GM21529 (cell line): ENCODE results near the gene ARHGEF6.

ENCODE experiments used
- ATAC-seq: cut with Tn5 transposase; IDR thresholded peaks from one replicate; pipeline ENCODE4 v1.9.1; 2021; ENCODE audit not compliant: unreplicated experiment

The ARHGEF6 gene

DNA sequence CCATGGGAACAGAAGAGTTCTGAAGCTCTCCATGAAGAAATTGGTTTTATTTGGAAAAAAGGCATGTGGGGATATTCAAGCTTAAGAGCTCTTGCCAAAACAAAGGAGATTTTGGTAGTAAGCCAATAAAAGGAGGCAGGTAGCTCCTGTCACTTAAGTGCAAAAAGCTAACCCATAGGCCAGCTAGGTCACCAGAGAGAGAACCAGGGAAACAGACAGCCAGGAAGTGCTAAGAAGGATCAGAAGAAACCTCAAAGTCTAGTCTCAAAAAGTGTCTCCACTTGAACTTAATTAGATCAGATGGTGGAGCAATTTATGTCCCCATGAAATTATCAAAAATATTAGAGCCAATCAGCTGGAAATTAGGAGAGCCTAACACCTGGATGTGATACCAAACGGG lies 83.6 kb downstream of the ARHGEF6 start:
- no peak for ATAC-seq

GRCh38 chrX:136694431-136695087 lies 86.2 kb downstream of the ARHGEF6 start:
- peak; percentile 77 for ATAC-seq

- ATAC-seq: no peak
These were observed 88.5 kb downstream of the ARHGEF6 start for GRCh38 chrX:136692271-136692670.

DNA sequence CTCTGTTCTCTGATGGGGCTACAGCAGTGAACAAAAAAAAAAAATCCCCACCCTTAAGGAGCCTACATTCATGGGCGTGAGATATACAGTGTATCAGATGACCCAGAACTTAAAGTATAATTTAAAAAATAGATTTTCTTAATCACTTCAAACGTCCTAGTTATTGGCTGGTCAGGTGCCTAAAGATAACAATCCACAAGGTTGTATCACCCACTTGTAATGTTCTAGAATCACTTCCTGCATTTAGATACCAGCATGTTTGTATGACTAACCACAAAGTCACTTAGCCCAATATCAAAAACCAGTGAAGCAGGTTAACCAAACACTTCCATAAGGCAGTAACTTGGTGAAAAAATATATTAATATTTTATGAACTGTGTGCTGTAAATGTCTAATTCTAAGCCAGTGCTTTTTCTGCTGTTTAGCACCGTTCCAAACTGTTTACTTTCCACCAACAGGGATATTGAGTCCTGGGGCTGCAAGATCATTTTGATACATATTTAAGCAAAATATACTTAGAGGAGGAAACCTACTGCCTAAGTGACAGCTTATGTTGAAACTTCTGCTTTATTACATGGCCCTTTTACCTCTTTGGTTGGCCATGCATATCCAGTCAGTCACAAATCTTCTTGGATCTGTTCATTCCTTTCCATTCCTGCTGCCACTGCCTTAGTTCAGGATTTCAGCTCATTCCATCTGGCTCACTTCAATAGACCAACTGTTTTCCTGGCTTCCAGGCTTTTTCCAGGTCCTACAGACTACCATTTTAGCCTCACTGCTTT lies 89.5 kb downstream of the ARHGEF6 start:
- no peak for ATAC-seq

DNA sequence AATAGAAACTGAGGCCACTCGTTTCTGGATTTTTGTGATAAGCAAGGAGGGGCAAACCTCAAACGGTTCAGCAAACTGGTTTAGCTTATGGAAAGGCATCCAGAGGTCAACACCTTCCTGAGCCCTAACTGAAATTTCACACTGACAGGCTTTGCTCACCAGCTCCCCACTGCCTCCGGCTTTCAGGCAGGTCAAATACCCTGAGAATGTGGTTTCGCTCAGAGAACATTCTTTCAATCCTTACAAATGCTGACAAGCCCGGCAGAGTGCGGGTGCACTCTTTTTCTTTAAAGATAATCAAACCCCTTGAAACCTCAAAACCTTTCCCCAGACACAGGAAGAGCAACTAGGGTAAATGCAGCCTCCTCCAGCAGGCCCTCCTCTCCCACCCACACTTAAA lies 91.3 kb downstream of the ARHGEF6 start:
- no peak for ATAC-seq

- ATAC-seq: no peak
These were observed 93.3 kb downstream of the ARHGEF6 start for GRCh38 chrX:136687457-136687856.

DNA sequence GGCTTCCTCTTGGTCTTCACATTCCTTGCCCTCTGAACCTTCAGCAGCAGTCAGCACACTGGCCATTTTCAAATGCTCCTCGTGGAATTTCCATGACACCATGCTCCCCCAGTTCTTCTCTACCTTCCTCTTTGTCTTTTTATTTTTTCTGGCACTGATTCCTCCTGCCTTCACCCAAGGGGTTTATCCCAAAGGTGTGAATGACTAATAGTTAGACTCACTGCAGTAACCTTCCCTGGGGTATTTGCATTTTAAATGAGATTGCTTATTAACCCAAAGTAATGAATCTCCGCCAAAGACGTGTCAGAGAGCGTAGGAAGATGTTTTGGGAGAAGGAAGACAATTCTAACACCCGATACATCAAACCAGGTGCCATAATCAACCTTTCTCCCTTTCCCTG lies 96.6 kb downstream of the ARHGEF6 start:
- no peak for ATAC-seq

DNA sequence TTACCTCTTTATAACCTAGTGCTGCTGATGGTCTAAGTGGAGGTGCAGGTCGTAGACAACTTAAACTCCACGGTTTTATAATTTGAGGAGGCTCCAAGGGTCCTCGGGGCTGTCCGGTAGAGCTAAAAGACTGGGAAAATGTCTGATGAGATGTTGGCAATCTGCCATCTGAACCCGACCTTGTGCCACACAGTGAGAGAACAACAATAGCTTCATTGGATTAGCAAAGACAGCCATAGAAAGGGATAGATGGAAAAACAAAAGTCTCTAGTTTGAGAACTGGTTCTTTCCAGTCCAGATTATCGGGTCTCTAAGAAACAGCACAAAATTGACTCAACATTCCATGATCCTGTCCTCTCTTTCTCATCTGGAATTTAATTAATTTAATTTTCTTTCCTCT lies 101.2 kb downstream of the ARHGEF6 start:
- no peak for ATAC-seq

DNA sequence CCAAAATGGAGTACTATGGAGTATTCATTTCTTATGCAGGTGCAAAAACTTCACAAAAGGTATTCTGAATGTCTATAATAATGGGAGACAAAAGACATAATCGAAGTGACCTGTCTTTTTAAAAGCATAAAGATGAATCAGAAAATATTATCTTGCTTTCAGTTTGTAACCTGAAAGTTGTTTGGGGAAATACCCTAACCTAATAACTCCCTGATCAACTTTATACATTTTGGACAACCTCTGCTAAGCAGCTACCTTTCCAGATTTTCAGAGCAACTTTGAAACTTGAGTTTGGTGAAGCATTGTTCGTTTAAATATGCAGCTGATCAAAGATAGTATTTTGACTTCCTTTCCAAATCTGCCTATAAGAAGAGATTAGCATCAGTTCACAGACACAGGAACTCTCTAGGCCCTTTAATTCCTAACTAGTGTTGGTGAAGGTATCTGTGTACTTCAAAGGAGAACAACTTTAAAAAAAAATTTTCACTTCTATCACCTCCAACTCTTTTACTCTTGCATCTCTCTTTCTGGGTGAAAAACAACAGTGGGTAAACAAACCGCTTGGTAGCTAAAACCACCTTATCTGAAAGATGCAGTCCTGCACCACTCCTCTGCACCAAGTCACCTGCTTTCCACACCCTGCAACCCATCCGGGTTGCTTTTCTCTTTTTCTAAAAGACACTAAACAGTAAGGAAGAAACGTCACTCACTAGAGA lies 106.3 kb downstream of the ARHGEF6 start:
- no peak for ATAC-seq

GRCh38 chrX:136671006-136671610 lies 109.6 kb downstream of the ARHGEF6 start:
- peak; percentile 39 for ATAC-seq

DNA sequence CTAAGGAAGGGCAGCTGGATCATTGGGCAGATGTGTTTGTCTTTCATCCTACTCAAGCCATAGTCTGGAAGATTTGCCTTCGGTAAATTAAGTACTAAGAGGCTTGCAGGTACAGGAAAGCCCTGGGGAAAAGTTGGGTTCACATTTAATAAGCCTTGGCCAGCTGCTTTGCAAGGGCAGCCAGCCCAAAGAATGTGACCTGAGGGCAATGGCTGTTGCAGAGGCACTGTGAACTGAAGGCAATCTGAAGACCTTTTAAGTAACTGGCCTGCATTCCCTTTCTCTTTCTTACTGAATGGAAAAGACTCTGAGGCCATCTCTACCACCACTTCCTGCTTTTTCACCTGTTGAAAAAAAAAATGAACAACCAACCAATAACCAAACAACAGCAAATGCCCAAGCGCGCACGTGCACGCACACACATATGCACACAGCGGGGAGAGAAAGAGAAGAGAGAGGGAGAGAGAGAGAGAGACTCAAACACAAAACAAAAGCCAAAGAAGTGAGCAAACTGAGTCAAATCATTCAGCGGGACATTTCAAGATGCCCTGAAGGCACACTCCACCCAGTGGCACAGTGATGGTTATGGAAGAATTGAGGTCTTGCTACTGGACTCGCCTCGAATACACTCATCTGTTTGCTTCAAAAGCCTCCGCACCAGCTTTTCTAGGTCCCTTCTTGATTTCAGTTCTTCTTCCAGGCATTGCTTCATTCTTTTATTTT lies 113.1 kb downstream of the ARHGEF6 start:
- no peak for ATAC-seq

- ATAC-seq: peak; percentile 48
These were observed 114.6 kb downstream of the ARHGEF6 start for GRCh38 chrX:136666088-136666487.

DNA sequence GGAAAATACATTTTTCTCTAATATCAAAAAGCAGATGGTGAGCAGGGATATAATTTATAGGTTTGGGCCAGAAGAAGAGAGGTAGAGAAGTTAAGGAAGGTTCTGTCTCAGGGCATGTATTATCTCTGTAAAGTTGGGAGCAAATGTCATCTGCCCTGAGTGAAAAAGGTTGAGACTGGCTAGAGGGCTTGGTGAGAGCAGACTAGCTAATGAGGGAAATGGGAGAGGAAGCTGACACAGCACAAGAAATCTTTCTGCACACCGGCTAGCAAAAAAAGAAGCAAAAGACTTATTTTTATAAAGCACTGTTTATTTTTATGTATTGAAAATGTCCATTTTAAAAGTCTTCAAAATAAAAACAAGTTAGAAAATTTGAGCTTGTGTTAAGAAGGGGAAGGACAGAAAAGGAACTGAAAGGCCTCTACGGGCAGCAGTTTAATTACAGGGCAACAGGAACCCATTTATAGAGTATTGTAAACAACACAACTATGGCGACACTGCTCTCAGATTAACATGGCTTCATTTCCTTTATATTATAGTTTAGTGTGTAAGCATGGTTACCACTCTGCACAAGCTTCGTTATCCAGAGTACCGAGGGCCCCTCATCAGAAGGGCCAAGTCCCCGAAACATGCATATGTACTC lies 115.4 kb downstream of the ARHGEF6 start:
- ATAC-seq: peak; percentile 67

DNA sequence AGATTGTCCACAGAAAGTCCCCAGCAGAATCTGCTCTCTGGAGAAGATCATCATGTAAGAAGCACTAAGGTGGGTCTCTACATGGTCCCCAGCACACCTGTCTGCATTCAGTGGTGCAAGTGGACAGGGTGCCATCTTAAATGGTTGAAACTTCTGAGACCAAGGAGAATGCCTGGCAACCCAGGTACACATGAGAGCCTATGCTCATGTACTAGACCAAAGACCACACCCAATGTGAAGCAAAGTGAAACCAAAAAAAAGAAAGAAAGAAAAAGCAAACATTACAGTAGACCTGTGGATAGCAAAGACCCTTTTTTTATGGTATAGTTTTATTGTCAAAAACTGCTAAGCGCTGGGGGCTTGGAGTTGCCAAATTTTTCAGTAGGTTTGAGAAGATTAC lies 117.8 kb downstream of the ARHGEF6 start:
- ATAC-seq: no peak

GRCh38 chrX:136662104-136662503 lies 118.6 kb downstream of the ARHGEF6 start:
- no peak for ATAC-seq

DNA sequence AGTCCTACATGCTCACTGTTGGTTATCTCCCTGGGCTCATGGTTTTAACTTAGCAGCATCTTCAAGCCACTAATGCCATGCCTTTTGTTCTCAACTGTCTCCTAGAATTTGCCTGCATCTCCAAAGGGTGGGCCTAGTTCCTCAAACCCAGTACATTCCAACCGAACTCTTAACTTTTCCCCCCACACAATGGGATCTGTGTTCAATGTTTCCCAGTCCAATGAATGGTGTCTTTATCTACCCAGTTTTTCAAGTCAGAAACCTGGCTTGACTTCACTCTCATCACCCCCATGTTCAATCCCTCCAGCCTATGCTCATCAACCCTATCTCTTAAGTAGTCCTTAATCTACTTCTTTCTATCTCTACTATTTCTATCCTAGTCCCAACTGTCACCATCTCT lies 119.8 kb downstream of the ARHGEF6 start:
- no peak for ATAC-seq

DNA sequence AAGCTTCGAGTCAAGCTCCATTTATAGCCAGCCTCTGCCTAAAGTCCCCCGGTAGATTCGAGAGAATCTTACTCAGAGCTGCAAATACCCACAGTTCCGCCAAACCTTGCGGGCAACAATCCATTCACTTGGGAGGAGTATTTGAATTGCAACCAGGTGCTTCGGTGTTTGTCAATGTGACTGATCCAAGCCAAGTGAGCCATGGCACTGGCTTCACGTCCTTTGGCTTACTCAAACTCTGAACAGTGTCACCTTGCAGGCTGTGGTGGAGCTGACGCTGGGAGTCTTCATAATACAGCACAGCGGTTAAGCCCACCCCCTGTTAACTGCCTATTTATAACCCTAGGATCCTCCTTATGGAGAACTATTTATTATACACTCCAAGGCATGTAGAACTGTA lies 121.6 kb downstream of the ARHGEF6 start:
- ATAC-seq: no peak

- ATAC-seq: peak; percentile 51
These were observed 122.6 kb downstream of the ARHGEF6 start for GRCh38 chrX:136658151-136658550.

- ATAC-seq: no peak
These were observed 124.3 kb downstream of the ARHGEF6 start for GRCh38 chrX:136656361-136656964.
